ENCODE measurements around the gene UBXN2A.

The UBXN2A gene

DNA sequence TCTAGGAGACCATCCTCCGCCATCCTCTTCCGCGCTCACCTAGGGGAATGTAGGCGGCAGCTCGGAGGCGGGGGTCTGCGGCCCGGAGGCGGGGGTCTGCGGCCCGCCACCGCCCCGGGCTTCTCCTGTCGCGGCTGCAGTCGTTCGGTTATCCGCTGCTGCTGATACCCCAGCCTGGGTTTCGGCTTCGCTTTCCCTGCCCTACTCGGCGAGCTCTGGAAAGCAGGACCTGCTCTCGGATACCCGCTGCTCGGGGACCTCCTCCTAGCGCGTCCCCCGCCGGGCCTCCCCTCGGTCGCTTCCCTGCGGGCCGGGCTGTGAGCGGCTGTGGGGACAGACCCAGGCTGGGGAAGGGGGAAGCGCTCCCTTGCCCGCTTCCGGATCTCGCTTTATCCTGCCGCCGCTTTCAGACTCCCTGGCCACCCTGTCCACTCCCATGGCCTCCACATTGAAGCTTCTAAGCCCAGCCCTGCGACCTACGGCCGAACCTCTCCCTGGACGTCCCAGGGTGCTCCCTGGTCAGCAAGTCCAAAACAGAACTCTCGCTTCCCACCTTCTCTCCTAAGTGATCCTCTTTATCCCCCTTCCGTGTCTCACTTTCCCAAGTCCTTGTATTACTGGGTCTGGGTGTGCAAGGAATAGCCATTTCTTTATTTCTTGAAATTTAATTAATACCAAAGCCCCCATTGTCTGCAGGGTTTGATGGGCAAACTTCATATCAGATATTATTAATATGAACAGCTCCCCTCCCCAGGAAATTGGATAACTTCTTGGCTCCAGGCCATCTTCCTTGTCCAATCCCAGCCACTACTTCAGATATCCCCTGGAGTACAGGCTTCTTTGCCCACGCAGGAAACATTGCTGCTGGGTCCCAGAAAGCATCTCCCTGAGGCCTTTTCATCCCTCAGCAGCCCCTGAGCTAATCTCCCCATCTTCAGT, 110.0 kb downstream of the UBXN2A start:
- Histone ChIP-seq H3K4me3 (ENCODE audit: low read length, poor library complexity, severe bottlenecking) (peak overlapping the region; percentile 70), H3K9me3 (ENCODE audit: insufficient read depth, low read depth, low read length) (no peaks in the 10 kb centered on the region), H3K36me3 (ENCODE audit: insufficient read depth, low read length) (no peaks in the 10 kb centered on the region), H3F3A (ENCODE audit: low read depth) (no peaks in the 10 kb centered on the region), H3K4me1 (ENCODE audit: insufficient read depth, low read length, poor library complexity, severe bottlenecking) (peaks cover 21% of the 10 kb centered on the region), H3K9ac (ENCODE audit: low read depth, low read length, poor library complexity, severe bottlenecking) (no peak overlapping the region), H3K4me2 (ENCODE audit: low read depth, low read length, poor library complexity, severe bottlenecking) (peak overlapping the region; percentile 66), H3K79me2 (ENCODE audit: insufficient read depth, low read length) (peaks cover 13% of the 10 kb centered on the region), H4K20me1 (ENCODE audit: insufficient read depth, low read length, poor library complexity, severe bottlenecking) (no peaks in the 10 kb centered on the region), H2AFZ (ENCODE audit: low read length) (peak overlapping the region; percentile 65; the same call in 1 of the 2 replicates), H3K27me3 (ENCODE audit: insufficient read depth, low read length, poor library complexity, severe bottlenecking) (no peaks in the 10 kb centered on the region), H3K9me2 (replicated peaks; ENCODE audit: low read depth, low read length) (no peaks in the 10 kb centered on the region)
- TF ChIP-seq, protein P1, sequence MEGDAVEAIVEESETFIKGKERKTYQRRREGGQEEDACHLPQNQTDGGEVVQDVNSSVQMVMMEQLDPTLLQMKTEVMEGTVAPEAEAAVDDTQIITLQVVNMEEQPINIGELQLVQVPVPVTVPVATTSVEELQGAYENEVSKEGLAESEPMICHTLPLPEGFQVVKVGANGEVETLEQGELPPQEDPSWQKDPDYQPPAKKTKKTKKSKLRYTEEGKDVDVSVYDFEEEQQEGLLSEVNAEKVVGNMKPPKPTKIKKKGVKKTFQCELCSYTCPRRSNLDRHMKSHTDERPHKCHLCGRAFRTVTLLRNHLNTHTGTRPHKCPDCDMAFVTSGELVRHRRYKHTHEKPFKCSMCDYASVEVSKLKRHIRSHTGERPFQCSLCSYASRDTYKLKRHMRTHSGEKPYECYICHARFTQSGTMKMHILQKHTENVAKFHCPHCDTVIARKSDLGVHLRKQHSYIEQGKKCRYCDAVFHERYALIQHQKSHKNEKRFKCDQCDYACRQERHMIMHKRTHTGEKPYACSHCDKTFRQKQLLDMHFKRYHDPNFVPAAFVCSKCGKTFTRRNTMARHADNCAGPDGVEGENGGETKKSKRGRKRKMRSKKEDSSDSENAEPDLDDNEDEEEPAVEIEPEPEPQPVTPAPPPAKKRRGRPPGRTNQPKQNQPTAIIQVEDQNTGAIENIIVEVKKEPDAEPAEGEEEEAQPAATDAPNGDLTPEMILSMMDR (conservative IDR thresholded peaks at IDR 0.05; ENCODE audit: low read length): no peak
- no peak for TF ChIP-seq EZH2phosphoT487 (IDR thresholded peaks at IDR 0.05; ENCODE audit: borderline replicate concordance)

DNA sequence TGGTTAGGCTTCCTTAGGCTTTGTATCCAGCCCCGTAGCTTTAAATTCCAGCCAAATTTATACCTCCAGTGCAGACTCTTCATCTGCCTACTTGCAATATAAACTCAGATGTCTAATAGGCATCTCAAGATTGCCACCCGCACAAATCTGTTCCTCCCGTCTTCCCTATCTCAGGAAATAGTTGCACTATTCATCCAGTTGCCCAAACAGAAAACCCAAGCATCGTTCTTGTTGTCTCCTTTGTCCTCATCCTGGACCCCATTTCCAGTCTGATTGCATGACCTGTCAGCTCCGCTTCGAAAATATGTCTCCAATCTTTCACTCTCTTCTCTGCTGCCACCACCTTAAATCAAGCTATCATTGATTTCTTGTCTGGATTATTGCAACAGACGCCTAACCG, 111.6 kb downstream of the UBXN2A start:
- H3K9ac ChIP-seq (ENCODE audit: low read depth, low read length, poor library complexity, severe bottlenecking): no peak overlapping the region
- no peaks in the 10 kb centered on the region for H3F3A ChIP-seq (ENCODE audit: low read depth)
- H3K4me3 ChIP-seq (ENCODE audit: low read length, poor library complexity, severe bottlenecking): no peak overlapping the region
- H3K4me2 ChIP-seq (ENCODE audit: low read depth, low read length, poor library complexity, severe bottlenecking): no peak overlapping the region
- H3K79me2 ChIP-seq (ENCODE audit: insufficient read depth, low read length): peaks cover 3% of the 10 kb centered on the region; the same call in 1 of the 2 replicates
- H3K9me2 ChIP-seq (replicated peaks; ENCODE audit: low read depth, low read length): no peaks in the 10 kb centered on the region
- H3K9me3 ChIP-seq (ENCODE audit: insufficient read depth, low read depth, low read length): no peaks in the 10 kb centered on the region
- TF ChIP-seq EZH2phosphoT487 (IDR thresholded peaks at IDR 0.05; ENCODE audit: borderline replicate concordance): no peak
- TF ChIP-seq, protein P1 (conservative IDR thresholded peaks at IDR 0.05; ENCODE audit: low read length): no peak
- no peaks in the 10 kb centered on the region for H3K36me3 ChIP-seq (ENCODE audit: insufficient read depth, low read length)
- H3K4me1 ChIP-seq (ENCODE audit: insufficient read depth, low read length, poor library complexity, severe bottlenecking): peaks cover 10% of the 10 kb centered on the region
- no peaks in the 10 kb centered on the region for H4K20me1 ChIP-seq (ENCODE audit: insufficient read depth, low read length, poor library complexity, severe bottlenecking)
- H2AFZ ChIP-seq (ENCODE audit: low read length): no peak overlapping the region
- no peaks in the 10 kb centered on the region for H3K27me3 ChIP-seq (ENCODE audit: insufficient read depth, low read length, poor library complexity, severe bottlenecking)

DNA sequence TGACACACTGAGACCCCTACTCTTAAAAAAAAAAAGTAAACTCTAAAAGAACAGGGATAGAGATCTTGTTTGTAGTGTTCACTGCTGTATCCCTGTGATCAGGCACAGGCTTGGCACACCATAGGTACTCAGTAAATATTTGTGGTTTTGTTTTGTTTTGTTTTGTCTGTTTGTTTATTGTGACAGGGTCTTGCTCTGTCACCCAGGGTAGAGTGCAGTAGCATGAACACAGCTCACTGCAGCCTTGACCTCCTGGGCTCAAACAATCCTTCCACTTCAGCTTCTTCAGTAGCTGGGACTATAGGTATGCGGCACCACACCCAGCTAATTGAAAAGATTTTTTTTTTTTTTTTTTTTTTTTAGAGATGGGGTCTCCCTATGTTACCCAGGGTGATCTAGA, 112.7 kb downstream of the UBXN2A start:
- H3K9ac ChIP-seq (ENCODE audit: low read depth, low read length, poor library complexity, severe bottlenecking): no peak overlapping the region
- no peaks in the 10 kb centered on the region for H3F3A ChIP-seq (ENCODE audit: low read depth)
- H3K4me1 ChIP-seq (ENCODE audit: insufficient read depth, low read length, poor library complexity, severe bottlenecking): peaks cover 5% of the 10 kb centered on the region
- H3K79me2 ChIP-seq (ENCODE audit: insufficient read depth, low read length): no peaks in the 10 kb centered on the region
- H3K9me2 ChIP-seq (replicated peaks; ENCODE audit: low read depth, low read length): no peaks in the 10 kb centered on the region
- H3K36me3 ChIP-seq (ENCODE audit: insufficient read depth, low read length): no peaks in the 10 kb centered on the region
- H4K20me1 ChIP-seq (ENCODE audit: insufficient read depth, low read length, poor library complexity, severe bottlenecking): no peaks in the 10 kb centered on the region
- no peaks in the 10 kb centered on the region for H3K27me3 ChIP-seq (ENCODE audit: insufficient read depth, low read length, poor library complexity, severe bottlenecking)
- no peak overlapping the region for H3K4me3 ChIP-seq (ENCODE audit: low read length, poor library complexity, severe bottlenecking)
- H3K4me2 ChIP-seq (ENCODE audit: low read depth, low read length, poor library complexity, severe bottlenecking): no peak overlapping the region
- TF ChIP-seq EZH2phosphoT487 (IDR thresholded peaks at IDR 0.05; ENCODE audit: borderline replicate concordance): no peak
- TF ChIP-seq, protein P1 (conservative IDR thresholded peaks at IDR 0.05; ENCODE audit: low read length): no peak
- no peaks in the 10 kb centered on the region for H3K9me3 ChIP-seq (ENCODE audit: insufficient read depth, low read depth, low read length)
- H2AFZ ChIP-seq (ENCODE audit: low read length): no peak overlapping the region
